Mesenchymal stem cell (in vitro differentiated cells and primary cell): ENCODE measurements around the gene NKX2-3.

Experiments used
- DNase-seq: peaks from one replicate; pipeline ENCODE4 v3.0.0-alpha.2; 2013
- H2AFZ ChIP-seq: one replicate; pipeline ENCODE4 v1.6.1; 2013; ENCODE audit warnings: low read depth, mild to moderate bottlenecking, control low read depth, inconsistent platforms, low read length, moderate library complexity
- H2AK5ac ChIP-seq: 2 replicates; pipeline ENCODE4 v1.6.1; 2013; ENCODE audit warnings: low read length, moderate library complexity, mild to moderate bottlenecking, inconsistent platforms; ENCODE audit not compliant: severe bottlenecking
- H2BK120ac ChIP-seq: one replicate; pipeline ENCODE4 v1.6.1; 2013; ENCODE audit warnings: low read depth, mild to moderate bottlenecking, inconsistent platforms, low read length, moderate library complexity
- H2BK12ac ChIP-seq, 2 experiments: one replicate each; pipeline ENCODE4 v1.6.1; 2013; ENCODE audit warnings: inconsistent platforms in 2 of 2, low read length in 2 of 2, mild to moderate bottlenecking in 2 of 2, moderate library complexity in 2 of 2, control low read depth in 1 of 2
- H2BK15ac ChIP-seq: one replicate; pipeline ENCODE4 v1.6.1; 2013; ENCODE audit warnings: mild to moderate bottlenecking, low read depth, inconsistent platforms; ENCODE audit not compliant: poor library complexity, severe bottlenecking
- H2BK5ac ChIP-seq: 2 replicates; pipeline ENCODE4 v1.6.1; 2013; ENCODE audit warnings: low read depth, mild to moderate bottlenecking, low read length, control low read depth, inconsistent platforms; ENCODE audit not compliant: poor library complexity, severe bottlenecking
- H3K14ac ChIP-seq, 2 experiments: one replicate each; pipeline ENCODE4 v1.6.1; 2013; ENCODE audit warnings: inconsistent platforms in 2 of 2, low read length in 2 of 2, control low read depth in 1 of 2, mild to moderate bottlenecking in 1 of 2, moderate library complexity in 1 of 2
- H3K18ac ChIP-seq, 2 experiments: one replicate each; pipeline ENCODE4 v1.6.1; 2013; ENCODE audit warnings: inconsistent platforms in 2 of 2, low read length in 2 of 2, control low read depth in 1 of 2, low read depth in 1 of 2, mild to moderate bottlenecking in 1 of 2
- H3K23ac ChIP-seq, 2 experiments: one replicate each; pipeline ENCODE4 v1.6.1; 2013; ENCODE audit warnings: inconsistent platforms in 2 of 2, low read length in 2 of 2, mild to moderate bottlenecking in 2 of 2, moderate library complexity in 2 of 2, control low read depth in 1 of 2
- H3K27ac ChIP-seq: 2 replicates; pipeline ENCODE4 v1.5.1; 2013; ENCODE audit warnings: mild to moderate bottlenecking, moderate library complexity, low read length, control low read depth, inconsistent platforms; ENCODE audit not compliant: poor library complexity, severe bottlenecking
- H3K27me3 ChIP-seq, 2 experiments: 2 replicates each; pipeline versions ENCODE4 v1.6.1 to v1.7.0; 2013; ENCODE audit warnings: low read length in 2 of 2, mild to moderate bottlenecking in 2 of 2, moderate library complexity in 2 of 2, control low read depth in 1 of 2, inconsistent platforms in 1 of 2; ENCODE audit not compliant: control insufficient read depth in 1 of 2, insufficient read depth in 1 of 2
- H3K36me3 ChIP-seq, 2 experiments: 2 replicates each; pipeline versions ENCODE4 v1.6.1 to v1.7.0; 2013; ENCODE audit warnings: low read length in 2 of 2, control low read depth in 1 of 2, inconsistent platforms in 1 of 2, low read depth in 1 of 2, mild to moderate bottlenecking in 1 of 2; ENCODE audit not compliant: insufficient read depth in 2 of 2, control insufficient read depth in 1 of 2
- H3K4ac ChIP-seq, 2 experiments: one replicate each; pipeline ENCODE4 v1.6.1; 2013; ENCODE audit warnings: inconsistent platforms in 2 of 2, low read length in 2 of 2, mild to moderate bottlenecking in 2 of 2, moderate library complexity in 2 of 2, control low read depth in 1 of 2, low read depth in 1 of 2
- H3K4me1 ChIP-seq: 2 replicates; pipeline ENCODE4 v1.6.1; 2013; ENCODE audit warnings: low read depth, low read length, control low read depth; ENCODE audit not compliant: control insufficient read depth, insufficient read depth
- H3K4me2 ChIP-seq: 2 replicates; pipeline ENCODE4 v1.6.1; 2013; ENCODE audit warnings: low read length, mild to moderate bottlenecking, inconsistent platforms; ENCODE audit not compliant: poor library complexity, severe bottlenecking
- H3K4me3 ChIP-seq, 2 experiments: 2 replicates each; pipeline versions ENCODE4 v1.5.1 to v1.7.0; 2013; ENCODE audit warnings: low read length in 2 of 2, mild to moderate bottlenecking in 2 of 2, control low read depth in 1 of 2, low read depth in 1 of 2; ENCODE audit not compliant: insufficient read depth in 1 of 2
- H3K79me1 ChIP-seq: replicated peaks from 2 replicates; pipeline ENCODE4 v1.6.1; 2013; ENCODE audit warnings: mild to moderate bottlenecking, control low read depth, low read length, inconsistent platforms; ENCODE audit not compliant: poor library complexity, severe bottlenecking
- H3K9ac ChIP-seq: 2 replicates; pipeline ENCODE4 v1.7.0; 2013; ENCODE audit warnings: mild to moderate bottlenecking, low read length, moderate library complexity
- H3K9me3 ChIP-seq: 2 replicates; pipeline ENCODE4 v1.7.0; 2013; ENCODE audit warnings: mild to moderate bottlenecking, low read length; ENCODE audit not compliant: control insufficient read depth
- H4K8ac ChIP-seq: one replicate; pipeline ENCODE4 v1.6.1; 2013; ENCODE audit warnings: inconsistent platforms, mild to moderate bottlenecking, low read length, moderate library complexity
- H4K91ac ChIP-seq: one replicate; pipeline ENCODE4 v1.6.1; 2013; ENCODE audit warnings: mild to moderate bottlenecking, low read length, inconsistent platforms
- WGBS: methylation state at CpG from one replicate; pipeline ENCODE4 v1.1.7; 2013; ENCODE audit warnings: mixed read lengths; 5-methylcytosine and 5-hydroxymethylcytosine counted together

The NKX2-3 gene

DNA sequence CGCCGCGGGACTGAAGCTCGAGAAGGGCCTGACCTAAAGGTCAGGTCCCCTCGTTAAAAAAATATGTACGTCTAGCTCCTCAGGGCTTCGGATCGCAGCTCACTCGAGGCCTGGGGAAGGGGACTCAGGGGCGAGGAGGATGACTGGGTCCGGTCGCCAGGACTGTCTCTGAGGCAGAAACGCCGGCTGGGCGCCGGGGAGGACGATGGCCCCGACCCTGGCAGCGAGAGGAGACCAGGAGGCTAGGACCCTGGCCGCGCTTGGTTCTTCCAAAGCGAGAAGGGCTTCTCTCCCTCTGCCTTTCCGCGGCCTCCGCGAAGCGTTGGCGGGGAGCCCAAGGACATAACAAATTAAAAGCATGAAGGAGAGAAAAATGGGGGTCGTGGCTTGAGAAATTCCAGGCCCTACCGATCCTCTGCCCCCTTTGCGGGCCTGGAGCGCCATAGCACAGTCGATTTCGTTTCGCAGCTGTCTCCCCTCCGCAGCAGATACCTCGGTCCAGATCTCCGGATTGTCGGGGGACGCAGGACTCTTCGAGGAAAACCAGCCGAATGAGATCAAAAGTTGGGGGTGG, 3.1 kb downstream of the NKX2-3 start:
- Histone ChIP-seq H2BK15ac (peak overlapping the region; percentile 86), H2BK5ac (no peak overlapping the region), H3K36me3 (peaks cover 0 to 5% of the 10 kb centered on the region in 2 experiments), H4K8ac (peak overlapping the region; percentile 96), H3K18ac (peak overlapping the region; percentile 97 to 99), H3K27ac (no peak overlapping the region), H3K9ac (no peak overlapping the region), H3K4me1 (peaks cover 36% of the 10 kb centered on the region), H2BK12ac (peak overlapping the region; percentile 83 to 99), H2AK5ac (no peak overlapping the region), H3K27me3 (peaks cover 95 to 96% of the 10 kb centered on the region in 2 experiments), H3K79me1 (no peaks in the 10 kb centered on the region), H3K4me2 (no peak overlapping the region), H3K23ac (peak overlapping the region; percentile 81 to 94), H2BK120ac (peak overlapping the region; percentile 93), H3K14ac (peak overlapping the region; percentile 59 to 97), H4K91ac (peak overlapping the region; percentile 95), H3K4me3 (no peak overlapping the region), H3K4ac (peak overlapping the region; percentile 87 to 99), H2AFZ (no peak overlapping the region), H3K9me3 (peaks cover 14% of the 10 kb centered on the region)
- DNase-seq = no peak
- WGBS = 2% methylated on average over 39 of the region's 42 CpGs

DNA sequence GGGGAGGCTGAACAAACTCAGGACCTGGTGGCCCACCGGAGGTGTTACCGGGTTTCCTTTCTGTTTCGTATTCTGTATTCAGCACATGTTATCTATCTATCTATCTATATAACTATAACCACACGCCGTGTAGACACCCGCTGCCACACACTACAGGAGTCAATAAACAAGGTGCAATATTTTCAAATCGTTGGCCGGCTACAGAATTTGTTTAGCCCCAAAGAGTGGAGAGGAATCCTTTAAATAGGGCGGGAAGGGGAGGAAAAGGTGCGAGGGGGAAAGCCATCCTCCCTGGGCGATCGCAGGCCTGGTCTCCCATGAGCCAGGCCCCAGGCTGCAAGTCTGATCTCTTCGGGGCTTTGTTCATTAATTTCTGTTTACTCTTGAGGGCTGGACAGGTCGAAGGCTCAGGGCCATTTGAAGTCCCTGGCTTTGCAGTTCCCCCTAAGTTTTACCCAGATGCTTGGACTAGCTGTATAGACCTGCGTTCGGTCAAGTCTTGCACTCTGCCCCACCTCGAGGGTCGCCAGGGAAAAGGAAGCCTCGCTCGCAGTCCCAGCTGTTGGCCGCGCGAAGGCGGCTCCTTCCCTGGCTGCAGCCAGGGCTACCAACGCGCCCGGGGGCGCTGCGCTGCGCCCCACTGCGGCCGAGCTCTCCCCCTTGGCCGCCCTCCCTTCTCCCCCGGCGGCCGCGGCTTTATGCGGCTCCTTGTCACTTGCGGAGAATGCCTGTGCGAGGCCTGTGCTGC, 3.8 kb downstream of the NKX2-3 start:
- H2AK5ac ChIP-seq = no peak overlapping the region
- H4K8ac ChIP-seq = peak overlapping the region; percentile 63
- peak overlapping the region; percentile 65 for H4K91ac ChIP-seq
- peak overlapping the region; percentile 81 for H2BK120ac ChIP-seq
- no peaks in the 10 kb centered on the region for H3K36me3 ChIP-seq
- H3K27ac ChIP-seq = no peak overlapping the region
- peaks cover 16% of the 10 kb centered on the region for H3K9me3 ChIP-seq
- no peak overlapping the region for H2AFZ ChIP-seq
- peaks cover 95 to 96% of the 10 kb centered on the region in 2 experiments for H3K27me3 ChIP-seq
- no peaks in the 10 kb centered on the region for H3K79me1 ChIP-seq
- peak overlapping the region; percentile 97 to 99 for H3K18ac ChIP-seq
- no peak overlapping the region for H3K4me3 ChIP-seq
- H3K4me2 ChIP-seq = peak overlapping the region; percentile 57
- peak; percentile 79 for DNase-seq
- peak overlapping the region; percentile 91 to 94 for H3K14ac ChIP-seq
- H3K4me1 ChIP-seq = peaks cover 33% of the 10 kb centered on the region
- H2BK15ac ChIP-seq = peak overlapping the region; percentile 44
- H2BK12ac ChIP-seq = peak overlapping the region; percentile 49 to 83
- 3% methylated on average over 31 of the region's 40 CpGs for WGBS
- no peak overlapping the region for H2BK5ac ChIP-seq
- H3K4ac ChIP-seq = peak overlapping the region; percentile 96 to 99
- H3K23ac ChIP-seq = peak overlapping the region in 1 of 2 experiments; percentile 91
- H3K9ac ChIP-seq = no peak overlapping the region

DNA sequence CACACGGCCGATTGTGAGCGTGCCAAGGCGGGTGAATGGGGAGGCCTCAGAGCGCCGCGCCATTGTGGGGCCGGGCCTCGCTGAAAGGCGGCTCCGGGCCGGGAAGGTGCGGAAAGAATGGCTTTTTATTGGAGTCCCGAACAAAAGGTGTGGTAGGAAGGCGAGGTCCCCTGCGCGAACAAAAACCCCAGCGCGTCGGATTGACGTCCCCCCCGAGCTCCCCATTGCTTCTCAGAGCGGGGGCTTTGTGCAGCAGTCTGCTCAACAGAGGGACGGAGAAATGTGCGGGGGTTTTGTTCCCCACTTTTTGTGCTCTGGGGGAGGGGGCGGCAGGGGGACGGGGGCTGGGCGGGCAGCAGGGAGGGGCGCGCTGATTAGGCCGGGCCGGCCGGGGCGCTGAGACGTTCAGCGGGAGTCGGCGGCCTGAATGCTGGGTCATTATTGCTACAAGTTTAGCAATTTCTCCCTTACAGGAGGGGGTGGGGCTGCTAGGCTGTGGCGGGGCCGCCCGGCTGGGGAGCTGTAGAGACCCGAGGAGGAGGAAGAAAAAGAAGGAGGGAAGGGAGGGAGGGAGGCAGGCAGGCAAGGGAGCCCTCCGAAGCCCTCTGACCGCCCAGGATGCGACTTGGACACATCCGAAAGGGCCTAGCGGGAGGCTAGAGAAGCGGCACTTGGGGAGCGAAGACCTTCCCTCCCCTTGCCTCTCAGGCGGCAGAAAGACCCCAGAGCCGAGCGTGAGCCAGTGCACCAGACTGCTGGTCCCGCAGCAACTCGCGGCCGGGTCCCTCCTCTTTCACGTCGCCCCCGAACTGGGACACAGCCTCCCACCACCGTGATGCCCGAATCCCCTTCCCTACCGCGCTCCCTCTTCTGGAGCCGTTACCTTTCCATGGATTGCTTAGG, 4.6 kb downstream of the NKX2-3 start:
- WGBS = 2% methylated on average over 62 of the region's 64 CpGs
- H2BK12ac ChIP-seq = peak overlapping the region; percentile 49 to 83
- H4K91ac ChIP-seq = peak overlapping the region; percentile 85
- H3K4me2 ChIP-seq = peak overlapping the region; percentile 57
- peak overlapping the region in 1 of 2 experiments; percentile 91 for H3K23ac ChIP-seq
- H3K4me3 ChIP-seq = no peak overlapping the region
- H3K36me3 ChIP-seq = no peaks in the 10 kb centered on the region
- peak overlapping the region; percentile 70 for H4K8ac ChIP-seq
- peak overlapping the region; percentile 91 to 94 for H3K14ac ChIP-seq
- peak overlapping the region; percentile 77 for H2BK120ac ChIP-seq
- H2BK5ac ChIP-seq = no peak overlapping the region
- H2AFZ ChIP-seq = no peak overlapping the region
- peak overlapping the region; percentile 96 to 99 for H3K4ac ChIP-seq
- H2BK15ac ChIP-seq = peak overlapping the region; percentile 92
- H3K27ac ChIP-seq = no peak overlapping the region
- DNase-seq = peak; percentile 81
- H3K9me3 ChIP-seq = peaks cover 11% of the 10 kb centered on the region
- H3K18ac ChIP-seq = peak overlapping the region; percentile 94 to 95
- H2AK5ac ChIP-seq = no peak overlapping the region
- H3K4me1 ChIP-seq = peaks cover 33% of the 10 kb centered on the region
- H3K79me1 ChIP-seq = no peaks in the 10 kb centered on the region
- H3K9ac ChIP-seq = no peak overlapping the region
- peaks cover 93 to 95% of the 10 kb centered on the region in 2 experiments for H3K27me3 ChIP-seq
